NCI-H1436 (cell line): Measurements from ENCODE around the gene AFP.

Experiments used
- DNase-seq: peaks from one replicate; lab custom pipeline; 2025; lab: John Stamatoyannopoulos, UW

AFP gene

DNA sequence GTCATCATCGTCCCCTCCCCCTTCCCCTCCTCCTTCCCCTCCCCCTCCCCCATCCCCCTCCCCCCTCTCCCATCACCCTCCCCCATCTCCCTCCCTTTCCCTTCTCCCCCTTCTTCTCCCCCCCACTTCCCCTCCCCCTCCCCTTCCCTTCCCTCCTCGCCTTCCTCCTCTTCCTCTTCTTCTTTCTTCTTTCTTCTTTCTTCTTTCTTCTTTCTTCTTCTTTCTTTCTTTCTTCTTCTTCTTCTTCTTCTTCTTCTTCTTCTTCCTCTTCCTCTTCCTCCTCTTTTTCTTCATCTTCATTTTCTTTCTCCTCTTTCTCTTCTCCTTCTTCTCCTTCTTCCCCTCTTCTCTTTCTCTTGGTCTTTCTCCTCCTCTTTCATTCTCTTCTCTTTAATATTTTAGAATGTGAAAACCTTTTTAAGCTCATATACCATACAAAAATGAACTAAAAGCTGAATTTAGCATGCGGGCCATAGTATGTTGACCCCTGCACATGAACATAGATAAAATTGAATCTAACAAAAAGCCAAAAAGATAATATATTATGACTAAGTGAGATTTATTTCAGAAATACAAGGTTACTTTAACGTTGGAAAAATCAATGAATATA is 25.0 kb downstream of the AFP start:
- DNase-seq, result no peak

DNA sequence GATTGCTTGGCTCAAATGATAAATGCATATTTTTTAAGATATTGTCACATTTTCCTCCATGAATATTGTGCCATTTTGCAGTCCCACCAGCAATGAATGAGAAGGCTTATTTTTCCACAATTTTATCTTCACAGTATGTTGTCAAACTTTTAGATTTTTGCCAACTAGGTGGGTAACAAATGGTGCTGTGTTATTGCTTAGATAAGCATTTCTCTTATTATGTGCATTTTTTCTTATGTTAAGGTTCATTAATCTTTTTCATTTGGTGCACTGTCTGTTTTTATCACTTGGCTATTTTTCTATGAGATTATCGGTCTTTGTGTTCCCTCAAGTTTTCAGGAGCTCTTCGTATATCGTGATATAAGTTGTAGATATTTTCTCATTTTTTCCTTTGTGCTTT is 32.1 kb downstream of the AFP start:
- no peak for DNase-seq

DNA sequence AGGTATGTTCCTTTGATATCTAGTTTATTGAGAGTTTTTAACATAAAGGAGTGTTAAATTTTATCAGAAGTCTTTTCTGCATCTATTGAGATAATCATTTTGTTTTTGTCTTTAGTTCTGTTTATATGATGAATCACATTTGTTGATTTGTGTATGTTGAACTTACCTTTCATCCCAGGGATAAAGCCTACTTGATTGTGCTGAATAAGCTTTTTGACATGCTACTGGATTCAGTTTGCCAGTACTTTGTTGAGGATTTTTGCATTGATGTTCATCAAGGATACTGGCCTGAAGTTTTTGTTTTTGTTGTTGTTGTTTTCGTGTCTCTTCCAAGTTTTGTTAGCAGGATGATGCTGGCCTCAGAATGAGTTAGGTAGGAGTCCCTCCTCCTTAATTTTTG is 34.7 kb downstream of the AFP start:
- DNase-seq, result no peak

GRCh38 chr4:73477176-73477575 is 41.2 kb downstream of the AFP start:
- DNase-seq, result no peak

- no peak for DNase-seq
Observed at GRCh38 chr4:73479323-73479722, 43.3 kb downstream of the AFP start.

DNA sequence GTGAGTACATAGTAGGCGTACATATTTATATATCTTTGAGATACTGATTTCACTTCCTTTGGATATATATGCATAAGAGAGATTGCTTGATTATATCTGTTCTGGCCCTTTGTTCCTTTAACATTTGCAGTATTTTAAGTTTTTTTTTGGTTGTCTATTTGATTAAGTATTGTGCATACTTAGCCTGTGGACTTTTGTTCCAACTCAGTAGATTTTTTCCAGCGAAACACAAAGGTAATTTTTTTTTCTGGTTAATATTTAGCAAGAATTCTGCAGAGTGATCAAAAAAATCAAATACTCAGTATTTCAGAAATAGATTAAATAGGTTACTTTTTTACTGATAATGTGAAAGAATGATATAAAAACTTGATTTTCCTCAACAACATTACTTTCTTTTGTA is 45.3 kb downstream of the AFP start, which contains the start of gene AFM:
Gene AFM, plus strand, starts transcription at position 388 of the 400 bp plus-strand sequence. CDS start 31 bp downstream, outside the sequence.
- no peak for DNase-seq

DNA sequence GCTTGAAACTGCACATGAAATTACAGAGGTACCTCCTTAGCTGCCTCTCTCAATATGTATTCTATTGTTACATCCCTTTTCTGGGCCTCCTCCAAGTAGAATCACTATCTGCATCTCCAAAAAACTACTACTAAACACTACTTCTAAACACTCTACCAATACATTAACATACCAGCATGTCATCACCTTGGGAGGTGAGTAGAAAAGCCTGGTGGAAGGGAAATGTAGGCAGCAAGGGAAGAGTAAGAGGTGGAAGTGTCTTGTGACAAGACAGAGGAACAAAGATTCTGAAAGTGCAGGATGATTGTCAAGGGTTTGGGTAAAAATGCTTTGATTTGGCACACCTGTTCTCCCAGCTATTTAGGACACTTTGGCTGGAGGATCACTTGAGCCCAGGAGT is 49.1 kb downstream of the AFP start:
- no peak for DNase-seq

DNA sequence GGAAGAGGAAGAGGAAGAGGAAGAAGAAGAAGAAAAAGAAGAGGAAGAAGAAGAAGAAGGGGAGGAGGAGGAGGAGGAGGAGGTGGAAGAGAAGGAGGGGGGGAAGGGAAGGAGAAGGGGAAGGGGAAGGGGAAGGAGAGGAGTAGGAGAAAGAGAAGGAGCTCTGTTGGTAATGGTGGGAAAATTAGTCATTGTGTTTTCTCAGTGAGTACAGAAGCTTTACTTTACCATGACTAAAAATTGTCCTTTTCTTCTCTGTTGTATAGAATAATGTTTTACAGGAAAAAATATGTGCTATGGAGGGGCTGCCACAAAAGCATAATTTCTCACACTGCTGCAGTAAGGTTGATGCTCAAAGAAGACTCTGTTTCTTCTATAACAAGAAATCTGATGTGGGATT is 49.6 kb downstream of the AFP start:
- DNase-seq, result no peak

DNA sequence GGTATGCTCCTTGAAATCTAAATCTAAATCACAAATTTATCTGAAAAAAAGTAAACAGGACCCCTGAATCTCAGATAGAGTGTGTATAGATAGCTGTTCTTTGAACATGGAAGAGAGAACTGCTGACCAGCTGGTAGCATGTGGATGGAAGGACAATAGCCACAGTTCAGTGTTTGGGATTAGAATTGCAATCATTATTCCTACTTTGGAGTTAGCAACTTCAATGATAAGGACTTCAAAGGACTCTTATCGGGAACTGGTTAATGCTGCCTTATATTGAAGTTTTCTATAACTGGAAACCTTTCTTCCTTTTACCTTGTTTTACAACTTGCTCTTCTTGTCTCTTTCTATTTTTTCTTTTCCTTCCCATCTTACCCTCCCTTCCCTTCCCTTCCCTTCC is 50.5 kb downstream of the AFP start:
- no peak for DNase-seq

- DNase-seq, result no peak
Observed at GRCh38 chr4:73487233-73487632, 51.2 kb downstream of the AFP start.

- DNase-seq, result no peak
Observed at GRCh38 chr4:73499996-73500765, 64.2 kb downstream of the AFP start.

DNA sequence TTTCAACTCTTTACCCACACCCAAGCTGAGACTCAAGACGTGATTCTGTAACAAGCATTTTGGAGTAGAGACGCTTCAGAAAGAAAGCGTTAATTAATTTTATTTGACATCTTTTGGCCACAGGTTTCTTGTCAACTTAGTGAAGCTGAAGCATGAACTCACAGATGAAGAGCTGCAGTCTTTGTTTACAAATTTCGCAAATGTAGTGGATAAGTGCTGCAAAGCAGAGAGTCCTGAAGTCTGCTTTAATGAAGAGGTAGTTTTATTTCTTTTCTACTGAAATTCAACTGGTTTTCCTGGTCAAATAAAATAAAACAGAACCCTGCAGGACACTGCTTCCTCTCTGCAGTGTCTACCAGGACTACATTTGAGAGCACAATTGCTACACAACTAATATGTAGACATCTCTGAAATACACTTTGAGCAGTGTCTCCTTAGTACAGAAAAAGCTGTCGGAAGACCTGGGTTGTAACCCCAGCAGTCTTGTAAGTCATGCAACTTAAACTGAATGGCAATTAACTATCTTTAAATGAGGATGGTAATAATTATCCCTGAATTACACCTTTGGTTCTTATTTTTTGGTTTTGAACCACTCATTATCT is 65.7 kb downstream of the AFP start:
- no peak for DNase-seq

- DNase-seq, result no peak
Observed at GRCh38 chr4:73505567-73505966, 69.5 kb downstream of the AFP start.
